T-cell (primary cell): Measurements from ENCODE around the gene RAE1. TPM values are rescaled to one million over a fixed set of nuclear protein-coding genes. Genes with fewer than 3 reads are reported as not detected.
A peak's percentile ranks its signal among the peaks of the same experiment; 100 is the strongest.

Source experiments
- ATAC-seq, 4 experiments: fragments of 200-7000 bp in 3 of 4; fragments of 150-1000 bp in 1 of 4; cut with Tn5 transposase; replicated peaks in 1 of 4; 1 replicate in 3 of 4; 2 replicates in 1 of 4; pipeline ENCODE4 v1.10.0; 2021; ENCODE audit warnings: moderate library complexity in 3 of 4, mild to moderate bottlenecking in 2 of 4, moderate number of reproducible peaks in 1 of 4
- CTCF ChIA-PET, 2 donors: fragments of 300-600 bp; sonication (Branson Sonifier 250); formaldehyde crosslinking; loops; one replicate each; lab custom pipeline; 2022; ENCODE audit warnings: antibody characterized with exemption in 2 of 2; lab: Charles Lee
- POLR2A ChIA-PET, 2 donors: fragments of 300-600 bp; sonication (Branson Sonifier 250); formaldehyde crosslinking; loops; one replicate each; lab custom pipeline; 2022; ENCODE audit warnings: antibody characterized with exemption in 2 of 2; lab: Charles Lee
- DNase-seq, 35 experiments: peaks; one replicate each; pipeline versions ENCODE4 v3.0.0 to v3.0.0-alpha.2; 2013 to 2023
- H3K27ac ChIP-seq: one replicate; pipeline ENCODE4 v1.5.1; 2013; ENCODE audit warnings: low read length
- H3K27me3 ChIP-seq, 2 experiments: replicated peaks in 1 of 2; 1 replicate in 1 of 2; 2 replicates in 1 of 2; pipeline versions ENCODE4 v1.6.1 to v1.7.0; 2013; ENCODE audit warnings: low read length in 1 of 2, mixed read lengths in 1 of 2; ENCODE audit not compliant: control insufficient read depth in 2 of 2, insufficient read depth in 2 of 2; ENCODE audit errors: extremely low read depth in 1 of 2
- H3K36me3 ChIP-seq, 2 donors: 1 replicate in 1 of 2; 2 replicates in 1 of 2; pipeline versions ENCODE4 v1.6.1 to v1.7.0; 2013; ENCODE audit warnings: low read length in 1 of 2; ENCODE audit not compliant: control insufficient read depth in 2 of 2, insufficient read depth in 1 of 2; ENCODE audit errors: extremely low read depth in 1 of 2
- H3K4me1 ChIP-seq, 2 experiments: 1 replicate in 1 of 2; 2 replicates in 1 of 2; pipeline versions ENCODE4 v1.6.1 to v1.7.0; 2013; ENCODE audit warnings: low read length in 2 of 2, mixed read lengths in 1 of 2; ENCODE audit not compliant: insufficient read depth in 2 of 2, control insufficient read depth in 1 of 2; ENCODE audit errors: extremely low read depth in 1 of 2
- H3K4me3 ChIP-seq, 2 donors: 1 replicate in 1 of 2; 2 replicates in 1 of 2; pipeline versions ENCODE4 v1.5.1 to v1.7.0; 2013; ENCODE audit warnings: mild to moderate bottlenecking in 2 of 2, low read length in 1 of 2, moderate library complexity in 1 of 2; ENCODE audit not compliant: control insufficient read depth in 1 of 2; ENCODE audit errors: extremely low read depth in 1 of 2
- H3K9me3 ChIP-seq: 2 replicates; pipeline ENCODE4 v1.7.0; 2013
- H3K27ac Mint-ChIP-seq, 2 donors: one replicate each; pipeline ENCODE4 v1.8.0; 2020 to 2021; ENCODE audit warnings: mild to moderate bottlenecking in 2 of 2, mixed read lengths in 2 of 2
- H3K27me3 Mint-ChIP-seq, 2 donors: one replicate each; pipeline ENCODE4 v1.8.0; 2021 to 2022; ENCODE audit warnings: mixed read lengths in 2 of 2
- H3K36me3 Mint-ChIP-seq: one replicate; pipeline ENCODE4 v1.8.0; 2021; ENCODE audit warnings: mixed read lengths
- H3K4me1 Mint-ChIP-seq, 3 donors: one replicate each; pipeline ENCODE4 v1.8.0; 2020 to 2022; ENCODE audit warnings: mixed read lengths in 3 of 3, mild to moderate bottlenecking in 1 of 3
- H3K4me3 Mint-ChIP-seq, 3 donors: one replicate each; pipeline ENCODE4 v1.8.0; 2020 to 2022; ENCODE audit warnings: mild to moderate bottlenecking in 3 of 3, mixed read lengths in 3 of 3, moderate library complexity in 3 of 3
- H3K9me3 Mint-ChIP-seq, 3 donors: one replicate each; pipeline ENCODE4 v1.8.0; 2020 to 2022; ENCODE audit warnings: mixed read lengths in 3 of 3
- WGBS: methylation state at CpG from one replicate; pipeline ENCODE4 v1.1.5; 2013; ENCODE audit warnings: missing lambda C conversion rate; ENCODE audit not compliant: insufficient coverage; 5-methylcytosine and 5-hydroxymethylcytosine counted together
- total RNA-seq, 35 experiments: library from RNA in 6 of 35; stranded (reverse) in 6 of 35; fragments of 120-200 nt in 1 of 35; gene quantifications; one replicate each; pipeline versions ENCODE4 v1.2.1 to v1.2.4 and lab custom pipeline; 2013 to 2026

RAE1 gene
- total RNA-seq, 5 donors from 2014 or later (not counting 1 experiment from before 2014, with no cell fraction given), result 29.0 to 41.1 (median 29.4) TPM

GRCh38 chr20:57378107-57378506 lies 27.1 kb downstream of the RAE1 start:
- DNase-seq (no peak), ATAC-seq (no peak)
- Mint-ChIP-seq H3K4me3 (no peak overlapping the region), H3K27ac (no peak overlapping the region), H3K27me3 (no peaks in the 10 kb centered on the region), H3K4me1 (peaks cover 35 to 41% (median 39%) of the 10 kb centered on the region in 3 donors), H3K36me3 (peaks cover 52% of the 10 kb centered on the region), H3K9me3 (no peaks in the 10 kb centered on the region)
- Histone ChIP-seq H3K27ac (no peak overlapping the region), H3K9me3 (no peaks in the 10 kb centered on the region), H3K4me1 (peaks cover 0 to 21% of the 10 kb centered on the region in 2 experiments), H3K27me3 (no peaks in the 10 kb centered on the region), H3K36me3 (peaks cover 16 to 73% of the 10 kb centered on the region in 2 donors), H3K4me3 (no peak overlapping the region)
- POLR2A ChIA-PET, result no interaction called here
- CTCF ChIA-PET, result no interaction called here
- 94% methylated on average over 11 of the region's 16 CpGs for WGBS

GRCh38 chr20:57378646-57379262 lies 27.7 kb downstream of the RAE1 start:
- ChIA-PET POLR2A (no interaction called here), CTCF (interaction anchor here in 1 of 2 donors (1.1 kb wide), 2 partner anchors 56 to 117 kb away, joined by 3 read pairs; no protein-coding TSS in a partner anchor)
- Mint-ChIP-seq H3K27ac (peak overlapping the region in 1 of 2 donors; percentile 85), H3K4me3 (no peak overlapping the region), H3K9me3 (no peaks in the 10 kb centered on the region), H3K27me3 (no peaks in the 10 kb centered on the region), H3K36me3 (peaks cover 46% of the 10 kb centered on the region), H3K4me1 (peaks cover 29 to 39% (median 34%) of the 10 kb centered on the region in 3 donors)
- Histone ChIP-seq H3K36me3 (peaks cover 19 to 66% of the 10 kb centered on the region in 2 donors), H3K27me3 (no peaks in the 10 kb centered on the region), H3K27ac (no peak overlapping the region), H3K4me1 (peaks cover 0 to 26% of the 10 kb centered on the region in 2 experiments), H3K4me3 (no peak overlapping the region), H3K9me3 (no peaks in the 10 kb centered on the region)
- DNase-seq, result no peak
- WGBS, result 76% methylated on average over 2 of the region's 4 CpGs
- no peak for ATAC-seq

- no peak overlapping the region for H3K27ac ChIP-seq
- no peak for ATAC-seq
- DNase-seq, result no peak
- peaks cover 0 to 28% of the 10 kb centered on the region in 2 experiments for H3K4me1 ChIP-seq
- ChIA-PET CTCF (interaction anchor here (1.0 to 1.4 kb wide), 4 partner anchors 11 to 117 kb away, joined by 3 read pairs; no protein-coding TSS in a partner anchor), POLR2A (interaction anchor here in 1 of 2 donors (0.6 kb wide), 1 partner anchor 1897 kb away, joined by 3 read pairs; no protein-coding TSS in a partner anchor)
- H3K36me3 ChIP-seq, result peaks cover 23 to 64% of the 10 kb centered on the region in 2 donors
- H3K4me3 Mint-ChIP-seq, result no peak overlapping the region
- peaks cover 45% of the 10 kb centered on the region for H3K36me3 Mint-ChIP-seq
- H3K27me3 Mint-ChIP-seq, result no peaks in the 10 kb centered on the region
- no peaks in the 10 kb centered on the region for H3K27me3 ChIP-seq
- H3K9me3 Mint-ChIP-seq, result no peaks in the 10 kb centered on the region
- H3K4me3 ChIP-seq, result no peak overlapping the region
- 100% methylated on average over 1 of the region's 5 CpGs for whole genome bisulfite sequencing
- peak overlapping the region in 1 of 2 donors; percentile 85 for H3K27ac Mint-ChIP-seq
- no peaks in the 10 kb centered on the region for H3K9me3 ChIP-seq
- H3K4me1 Mint-ChIP-seq, result peaks cover 24 to 38% (median 30%) of the 10 kb centered on the region in 3 donors
Measured at GRCh38 chr20:57379263-57379647, 28.2 kb downstream of the RAE1 start.

- H3K36me3 Mint-ChIP-seq, result peaks cover 39% of the 10 kb centered on the region
- H3K27me3 Mint-ChIP-seq, result no peaks in the 10 kb centered on the region
- CTCF ChIA-PET, result interaction anchor here (0.8 to 1.4 kb wide), 5 partner anchors 10 to 217 kb away, joined by 3 read pairs; no protein-coding TSS in a partner anchor
- H3K27ac ChIP-seq, result no peak overlapping the region
- ATAC-seq (no peak), DNase-seq (no peak)
- WGBS, result 82% methylated on average over 8 of the region's 10 CpGs
- no peak overlapping the region for H3K4me3 ChIP-seq
- no peaks in the 10 kb centered on the region for H3K9me3 Mint-ChIP-seq
- H3K4me1 Mint-ChIP-seq, result peaks cover 16 to 30% (median 24%) of the 10 kb centered on the region in 3 donors
- no peaks in the 10 kb centered on the region for H3K9me3 ChIP-seq
- peak overlapping the region in 1 of 2 donors; percentile 28 for H3K27ac Mint-ChIP-seq
- H3K27me3 ChIP-seq, result no peaks in the 10 kb centered on the region
- no peak overlapping the region for H3K4me3 Mint-ChIP-seq
- H3K36me3 ChIP-seq, result peaks cover 23 to 60% of the 10 kb centered on the region in 2 donors
- peaks cover 0 to 26% of the 10 kb centered on the region in 2 experiments for H3K4me1 ChIP-seq
- POLR2A ChIA-PET, result no interaction called here
Measured at GRCh38 chr20:57380081-57380750, 29.2 kb downstream of the RAE1 start.

DNA sequence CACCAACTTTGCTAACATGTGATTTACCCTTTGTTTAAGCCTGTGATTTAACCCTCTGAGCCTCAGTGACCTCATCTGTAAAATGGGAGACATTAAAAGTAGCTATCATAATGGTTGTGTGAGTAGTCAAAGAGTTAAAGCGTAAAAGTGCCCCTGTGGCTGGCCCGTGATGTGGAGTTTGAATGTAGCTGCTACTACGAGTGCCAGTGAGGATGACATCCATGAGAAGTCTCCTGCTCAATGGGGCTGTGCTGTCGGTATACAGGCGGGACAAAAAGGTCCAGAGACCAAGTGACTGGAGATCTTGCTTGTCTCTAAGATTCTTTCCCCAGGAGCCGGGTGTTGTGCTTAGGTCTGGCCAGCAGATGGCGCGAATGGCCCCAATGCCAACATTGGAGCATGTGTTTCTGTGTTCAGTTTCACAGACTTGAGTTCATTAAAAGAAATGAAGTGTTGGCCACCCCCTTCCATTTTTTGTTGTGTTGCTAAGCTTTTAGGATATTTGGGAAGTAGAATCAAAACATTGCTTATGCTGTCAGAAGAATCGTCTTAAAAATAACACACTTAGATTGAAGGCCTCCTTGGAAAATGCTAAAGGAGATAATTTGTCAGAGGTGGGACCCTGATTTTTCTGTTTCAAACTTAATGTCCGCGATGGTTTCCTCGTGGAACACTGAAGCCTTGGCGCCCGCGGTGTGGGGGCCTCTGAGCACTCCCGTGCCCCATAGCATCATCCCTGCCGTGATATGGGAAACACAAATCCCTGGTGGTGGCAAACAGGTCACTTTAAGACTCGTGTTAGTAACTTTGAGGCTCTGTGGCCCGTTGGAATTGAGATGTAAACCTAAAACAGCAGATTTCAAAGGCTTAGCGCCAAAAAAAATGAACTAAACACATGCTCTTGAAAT lies 30.8 kb downstream of the RAE1 start:
- ATAC-seq (peak; percentile 74 to 83 (median 77)), DNase-seq (peak; percentile 64 to 90 (median 82))
- Mint-ChIP-seq H3K36me3 (peaks cover 26% of the 10 kb centered on the region), H3K4me3 (no peak overlapping the region), H3K27me3 (no peaks in the 10 kb centered on the region), H3K9me3 (no peaks in the 10 kb centered on the region), H3K4me1 (peaks cover 13 to 23% (median 14%) of the 10 kb centered on the region in 3 donors), H3K27ac (peak overlapping the region; percentile 71 to 79)
- POLR2A ChIA-PET, result interaction anchor here (0.5 to 1.0 kb wide), 3 partner anchors 11 to 60 kb away, joined by 3 to 4 read pairs (median 3); no protein-coding TSS in a partner anchor
- WGBS, result 56% methylated on average over 16 of the region's 20 CpGs
- Histone ChIP-seq H3K4me3 (no peak overlapping the region), H3K36me3 (peaks cover 20 to 44% of the 10 kb centered on the region in 2 donors), H3K9me3 (no peaks in the 10 kb centered on the region), H3K4me1 (peaks cover 0 to 27% of the 10 kb centered on the region in 2 experiments), H3K27ac (no peak overlapping the region), H3K27me3 (no peaks in the 10 kb centered on the region)
- CTCF ChIA-PET, result interaction anchor here (0.6 to 1.7 kb wide), 10 partner anchors 10 to 1916 kb away, joined by 3 to 8 read pairs (median 4); no protein-coding TSS in a partner anchor
